SU-DHL-6 (cell line): Measurements from ENCODE around the gene BCL3.

ENCODE experiments used
- EZH2phosphoT487 ChIP-seq: fragments of 200-600 bp; sonication (generic), shearing (Covaris generic); conservative IDR thresholded peaks from 2 replicates; pipeline ENCODE4 v1.6.1; 2018; ENCODE audit warnings: mild to moderate bottlenecking, antibody characterized with exemption, low read length, moderate library complexity, mixed read lengths
- TF ChIP-seq, protein P1 (sequence below): fragments of 200-600 bp; sonication (generic); IDR thresholded peaks from one replicate; pipeline ENCODE4 v1.5.1; 2017; ENCODE audit warnings: antibody characterized with exemption, mild to moderate bottlenecking, low read length, moderate library complexity; ENCODE audit not compliant: insufficient read depth, poor library complexity, severe bottlenecking

DNA sequence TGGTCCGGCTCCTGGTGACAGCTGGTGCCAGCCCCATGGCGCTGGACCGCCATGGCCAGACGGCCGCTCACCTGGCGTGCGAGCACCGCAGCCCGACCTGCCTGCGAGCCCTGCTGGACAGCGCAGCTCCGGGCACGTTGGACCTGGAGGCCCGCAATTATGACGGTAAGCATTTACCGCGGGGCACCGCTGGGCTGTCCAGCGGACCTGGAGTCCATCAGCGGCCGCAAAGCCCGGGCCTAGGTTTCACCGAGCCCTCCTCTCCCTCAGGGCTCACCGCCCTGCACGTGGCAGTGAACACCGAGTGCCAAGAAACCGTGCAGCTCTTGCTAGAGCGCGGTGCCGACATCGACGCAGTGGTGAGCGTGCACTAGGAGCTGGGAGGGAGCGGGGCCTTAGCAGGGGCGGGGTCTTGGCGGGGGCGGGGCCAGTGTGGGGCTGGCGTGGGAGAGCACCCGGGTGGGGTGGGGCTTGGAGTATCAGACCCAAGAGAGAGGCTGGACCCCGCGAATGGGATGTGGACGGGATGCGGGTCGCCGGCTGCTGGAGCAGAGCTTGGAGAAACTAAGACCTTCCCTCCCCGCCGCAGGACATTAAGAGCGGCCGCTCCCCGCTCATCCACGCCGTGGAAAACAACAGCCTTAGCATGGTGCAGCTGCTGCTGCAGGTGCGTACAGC is 8.7 kb downstream of the BCL3 start:
- TF ChIP-seq, protein P1, sequence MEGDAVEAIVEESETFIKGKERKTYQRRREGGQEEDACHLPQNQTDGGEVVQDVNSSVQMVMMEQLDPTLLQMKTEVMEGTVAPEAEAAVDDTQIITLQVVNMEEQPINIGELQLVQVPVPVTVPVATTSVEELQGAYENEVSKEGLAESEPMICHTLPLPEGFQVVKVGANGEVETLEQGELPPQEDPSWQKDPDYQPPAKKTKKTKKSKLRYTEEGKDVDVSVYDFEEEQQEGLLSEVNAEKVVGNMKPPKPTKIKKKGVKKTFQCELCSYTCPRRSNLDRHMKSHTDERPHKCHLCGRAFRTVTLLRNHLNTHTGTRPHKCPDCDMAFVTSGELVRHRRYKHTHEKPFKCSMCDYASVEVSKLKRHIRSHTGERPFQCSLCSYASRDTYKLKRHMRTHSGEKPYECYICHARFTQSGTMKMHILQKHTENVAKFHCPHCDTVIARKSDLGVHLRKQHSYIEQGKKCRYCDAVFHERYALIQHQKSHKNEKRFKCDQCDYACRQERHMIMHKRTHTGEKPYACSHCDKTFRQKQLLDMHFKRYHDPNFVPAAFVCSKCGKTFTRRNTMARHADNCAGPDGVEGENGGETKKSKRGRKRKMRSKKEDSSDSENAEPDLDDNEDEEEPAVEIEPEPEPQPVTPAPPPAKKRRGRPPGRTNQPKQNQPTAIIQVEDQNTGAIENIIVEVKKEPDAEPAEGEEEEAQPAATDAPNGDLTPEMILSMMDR, result no peak
- no peak for TF ChIP-seq EZH2phosphoT487
